Activated CD4-positive, alpha-beta T cell treated with anti-CD3 and anti-CD28 coated beads, Interleukin-2, amount 50 U/mL, for 16 hours (primary cell): ENCODE results near the gene CREB3L1.

Experiments used
- DNase-seq: peaks from one replicate; pipeline ENCODE4 v3.0.0-alpha.2; 2020

Gene CREB3L1

DNA sequence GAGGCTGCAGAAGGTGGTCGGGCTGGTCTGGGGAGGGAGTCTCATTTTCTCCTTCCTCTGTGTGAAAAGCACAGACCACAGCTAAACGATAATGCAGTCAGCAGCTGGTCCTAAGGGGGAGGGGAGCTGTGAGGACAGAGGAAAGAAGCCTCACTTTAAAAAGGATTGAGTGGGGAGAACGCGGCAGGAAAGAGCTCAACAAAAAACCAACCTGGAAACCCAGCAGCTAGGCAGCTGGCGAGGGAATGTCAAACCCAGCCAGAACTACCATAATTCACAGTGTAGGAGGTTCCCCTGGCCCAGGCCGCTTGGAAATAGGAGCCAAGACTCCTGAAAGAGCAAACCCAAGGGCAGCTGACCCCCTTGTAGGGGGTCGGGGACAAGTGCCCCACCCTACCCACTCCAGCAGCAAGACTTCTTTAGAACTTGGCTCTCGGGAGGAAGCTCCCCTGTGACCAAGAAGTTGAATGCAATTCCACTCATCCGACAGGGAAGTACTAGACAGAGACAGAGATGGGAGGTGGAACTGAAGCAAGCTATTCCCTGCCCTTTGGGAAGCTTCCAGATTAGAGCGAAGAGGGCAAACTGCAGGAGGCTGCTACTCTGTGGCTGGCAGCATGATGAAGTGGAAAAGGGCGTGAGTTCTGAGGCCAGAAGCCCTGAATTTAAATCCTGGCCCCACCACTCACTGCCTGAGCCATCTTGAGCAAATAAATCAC lies 53.3 kb downstream of the CREB3L1 start:
- DNase-seq, result no peak

GRCh38 chr11:46331282-46331984 lies 54.0 kb downstream of the CREB3L1 start:
- no peak for DNase-seq

DNA sequence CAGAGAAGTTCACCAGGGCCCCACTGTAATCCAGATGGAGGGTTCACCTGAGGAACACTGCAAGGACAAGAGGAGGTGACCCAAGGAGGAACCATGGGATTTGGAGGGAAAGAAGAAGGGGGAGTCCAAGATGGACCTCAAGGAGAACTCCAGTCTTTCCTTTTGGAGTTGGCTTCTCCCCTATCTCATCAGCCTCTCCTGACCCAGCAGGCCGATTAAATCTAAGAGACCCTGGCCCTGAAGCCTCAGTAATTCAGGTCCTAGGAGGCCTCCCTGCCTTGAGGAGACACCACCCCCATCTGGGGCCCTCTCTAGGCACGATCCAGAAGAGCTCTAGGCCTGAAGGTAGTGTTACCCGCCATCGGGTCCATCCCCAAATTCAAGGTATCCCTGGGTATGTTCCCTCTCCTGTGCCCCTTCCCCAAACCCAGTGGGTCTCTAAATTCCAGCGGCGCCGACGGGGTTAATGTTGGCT lies 54.7 kb downstream of the CREB3L1 start:
- no peak for DNase-seq

DNA sequence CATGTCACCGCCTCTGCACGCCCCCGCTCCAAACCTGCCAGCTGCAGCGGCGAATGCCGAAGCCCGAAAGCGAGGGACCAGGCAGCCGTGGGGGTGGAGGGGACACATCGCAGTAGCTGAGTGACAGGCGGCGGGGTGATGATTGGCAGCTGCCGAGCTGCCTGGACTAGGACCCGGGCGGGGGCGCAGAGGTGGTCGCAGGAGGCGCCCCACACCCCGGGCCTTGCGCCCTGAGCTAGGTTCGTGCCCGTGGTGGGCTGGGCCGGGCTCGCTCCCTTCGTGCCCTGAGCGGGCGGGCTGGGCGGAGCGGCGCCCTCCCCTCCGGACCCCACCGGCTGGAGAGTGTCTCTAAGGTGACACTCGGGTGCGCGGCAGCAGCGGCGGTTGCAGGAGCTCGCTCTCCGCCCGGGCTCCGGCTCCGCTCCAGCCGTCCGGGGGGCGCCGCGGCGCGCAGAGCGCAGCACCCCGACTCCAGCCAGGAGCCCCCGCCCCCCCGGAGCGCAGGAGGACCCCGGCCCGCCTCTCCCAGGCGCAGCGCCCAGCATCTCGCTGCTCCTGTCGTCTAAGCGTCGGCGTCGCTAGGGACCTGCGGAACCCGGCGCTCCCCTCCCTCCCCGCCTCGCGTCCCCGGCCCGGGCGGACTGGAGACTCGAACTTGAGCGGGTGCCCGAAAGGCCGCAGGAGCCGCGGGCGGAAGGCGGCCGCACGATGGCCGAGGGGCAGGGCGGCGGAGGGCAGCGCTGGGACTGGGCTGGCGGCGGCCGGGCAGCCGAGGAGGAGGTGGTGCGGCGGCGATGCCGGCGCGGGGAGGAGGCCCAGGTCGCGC lies 55.3 kb downstream of the CREB3L1 start:
- DNase-seq, result no peak

DNA sequence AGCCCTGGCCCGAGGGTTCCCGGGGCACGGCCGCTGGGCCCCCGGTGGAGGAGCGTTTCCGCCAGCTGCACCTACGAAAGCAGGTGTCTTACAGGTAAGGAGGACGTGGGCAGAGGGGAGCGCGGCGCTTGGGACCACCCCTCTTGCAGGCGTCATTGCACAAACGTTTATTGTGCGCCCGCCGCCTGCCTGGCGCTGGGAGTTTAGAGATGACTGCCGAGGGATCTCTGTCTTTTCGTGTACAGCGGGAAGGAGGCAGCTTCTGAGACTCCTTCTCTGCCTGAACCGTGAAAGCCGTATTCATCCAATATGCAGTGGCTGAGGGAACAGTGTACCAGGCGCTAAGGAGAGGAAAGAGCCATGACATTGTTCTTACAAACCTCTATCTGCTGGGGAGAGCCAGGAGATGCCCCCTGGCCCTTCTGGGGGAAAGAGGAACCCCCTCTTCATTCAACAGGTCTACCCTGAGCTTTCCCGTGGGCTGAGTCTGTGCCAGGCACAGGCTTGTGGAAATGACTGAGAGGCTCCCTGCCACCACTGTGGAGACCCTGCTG lies 56.0 kb downstream of the CREB3L1 start:
- no peak for DNase-seq

- no peak for DNase-seq
These were observed 56.7 kb downstream of the CREB3L1 start for GRCh38 chr11:46334211-46334610.

DNA sequence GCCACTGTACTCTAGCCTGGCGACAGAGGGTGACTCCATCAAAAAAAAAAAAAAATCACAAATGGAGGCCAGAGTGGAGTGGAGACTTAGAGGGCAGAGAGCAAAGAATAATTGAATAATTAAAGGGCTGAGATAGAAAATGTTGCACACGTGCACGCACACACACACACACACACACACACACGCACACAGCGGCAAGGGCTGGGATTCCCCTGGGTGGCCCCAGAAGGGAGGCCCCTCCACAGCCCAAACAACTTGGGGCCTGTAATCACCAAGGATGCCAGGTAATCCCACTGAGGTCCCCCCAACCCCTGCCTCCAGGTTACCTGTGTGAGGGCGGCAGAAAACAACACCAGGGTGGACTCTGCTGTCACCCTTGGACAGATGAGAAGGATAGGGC lies 57.8 kb downstream of the CREB3L1 start:
- DNase-seq, result no peak

DNA sequence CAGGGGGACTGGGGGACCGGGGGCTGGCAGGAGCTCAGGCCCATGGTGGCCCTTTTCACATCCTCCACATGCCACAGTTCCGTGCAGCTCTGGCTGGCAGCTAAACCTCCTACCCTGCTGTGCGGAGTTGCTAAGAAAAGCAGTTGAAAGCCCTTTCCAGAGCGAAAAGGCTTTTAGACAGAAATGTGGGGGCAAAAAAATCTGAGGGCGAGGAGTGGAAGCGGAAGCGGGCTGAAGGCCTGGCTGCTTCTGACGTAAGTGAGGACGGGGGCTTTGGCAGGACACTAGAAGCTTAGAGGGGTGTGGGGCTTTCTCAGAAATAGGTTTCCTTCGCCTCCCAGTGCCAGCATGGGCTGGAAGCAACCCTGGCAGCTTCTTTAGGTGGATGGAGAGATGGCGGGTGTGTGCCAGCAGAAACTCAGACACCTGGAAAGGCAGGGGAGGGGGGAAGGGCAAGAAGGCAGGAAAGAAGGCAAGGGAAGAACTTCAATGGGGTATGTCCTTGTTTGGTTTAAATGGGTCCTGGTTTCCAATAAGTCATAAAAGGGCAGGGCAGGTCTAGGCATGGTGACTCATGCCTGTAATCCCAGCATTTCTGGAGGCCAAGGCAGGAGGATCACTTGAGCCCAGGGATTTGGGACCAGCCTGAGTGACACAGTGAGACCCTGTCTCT lies 58.6 kb downstream of the CREB3L1 start:
- DNase-seq, result no peak

DNA sequence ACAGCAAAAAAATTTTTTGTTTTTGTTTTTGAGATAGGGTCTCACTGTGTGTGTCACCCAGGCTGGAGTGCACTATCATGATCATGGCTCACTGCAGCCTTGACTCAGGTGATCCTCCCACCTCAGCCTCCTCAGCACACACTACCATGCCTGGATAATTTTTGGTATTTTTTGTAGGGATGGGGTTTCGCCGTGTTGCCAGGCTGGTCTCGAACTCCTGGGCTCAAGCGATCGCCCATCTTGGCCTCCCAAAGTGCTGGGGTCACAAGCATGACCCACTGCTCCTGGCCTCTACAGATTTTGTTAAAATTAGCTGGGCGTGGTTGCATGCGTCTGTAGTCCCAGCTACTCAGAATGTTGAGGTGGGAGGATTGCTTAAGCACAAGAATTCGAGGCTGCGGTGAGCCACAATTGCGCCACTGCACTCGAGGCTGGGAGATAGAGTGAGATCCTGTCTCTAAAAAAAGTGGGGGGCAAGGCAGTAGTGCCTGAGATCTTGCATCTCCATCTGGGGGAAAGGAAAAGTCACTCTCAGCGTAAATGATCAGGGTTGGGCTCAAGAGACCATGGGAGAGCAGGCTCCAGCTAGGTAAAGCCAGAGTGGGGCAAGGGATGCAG lies 59.2 kb downstream of the CREB3L1 start:
- no peak for DNase-seq

DNA sequence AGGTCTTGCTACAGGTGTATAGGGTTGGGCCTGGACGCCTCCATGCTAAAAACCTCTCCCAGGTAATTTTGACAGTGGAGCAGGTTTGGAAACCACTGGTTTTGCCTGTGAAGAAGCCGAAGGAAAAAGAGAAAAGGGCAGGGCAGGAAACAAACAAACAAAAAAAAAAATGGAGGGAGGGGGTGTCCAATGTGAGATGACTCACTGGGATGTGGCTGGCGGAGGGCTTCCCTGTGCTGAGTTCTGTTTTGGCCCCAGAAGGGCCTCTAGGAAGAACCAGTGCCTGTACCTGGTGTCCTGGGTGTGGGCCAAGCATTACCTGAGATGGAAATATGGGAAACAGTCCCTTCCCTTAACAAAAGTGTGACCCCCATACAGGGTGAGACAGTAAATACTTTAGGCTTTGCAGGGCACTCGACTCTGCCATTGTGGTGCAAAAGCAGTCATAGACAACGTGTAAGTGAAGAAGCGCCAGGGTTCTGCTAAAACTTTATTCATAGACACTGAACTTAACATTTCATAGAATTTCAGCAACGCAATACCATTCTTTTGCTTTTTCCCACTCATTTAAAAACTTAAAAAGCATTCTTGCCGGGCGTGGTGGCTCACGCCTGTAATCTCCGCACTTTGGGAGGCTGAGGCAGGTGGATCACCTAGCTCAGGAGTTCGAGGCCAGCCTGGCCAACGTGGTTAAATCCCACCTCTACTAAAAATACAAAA lies 60.3 kb downstream of the CREB3L1 start:
- DNase-seq, result no peak

- DNase-seq, result no peak
These were observed 61.1 kb downstream of the CREB3L1 start for GRCh38 chr11:46338636-46338987.

DNA sequence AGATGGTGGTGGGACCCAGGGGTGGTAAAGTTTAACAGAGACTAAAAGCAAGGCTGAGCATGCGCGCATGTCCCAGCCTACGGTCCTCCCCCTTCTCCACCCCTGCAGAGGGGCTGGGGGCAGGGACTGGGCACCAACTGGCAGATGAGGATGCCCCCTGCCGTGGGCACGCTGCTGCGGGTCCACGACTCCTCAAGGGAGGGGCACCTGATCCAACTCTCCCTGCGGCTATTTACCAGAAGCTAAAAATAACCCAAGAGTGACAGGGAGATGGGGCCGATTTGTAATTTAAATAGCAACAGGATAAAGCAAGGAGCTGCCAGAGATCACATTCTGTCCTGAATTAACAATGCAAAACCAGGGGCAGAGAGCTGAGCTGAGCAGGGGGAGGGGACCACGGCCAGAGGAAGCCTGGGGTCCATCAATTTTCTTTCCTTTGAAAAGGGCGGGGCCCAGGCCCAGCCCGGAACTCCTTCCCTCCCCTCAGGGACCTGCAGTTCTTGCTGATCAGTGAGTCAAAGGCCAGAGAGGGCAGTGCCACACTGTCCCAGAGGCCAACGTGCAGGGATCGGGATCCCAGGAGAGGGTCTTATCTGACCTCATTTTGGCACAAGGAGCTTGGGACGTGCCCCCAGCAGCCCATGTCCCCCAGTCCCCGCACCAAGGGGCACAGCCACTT lies 61.7 kb downstream of the CREB3L1 start:
- DNase-seq, result no peak

DNA sequence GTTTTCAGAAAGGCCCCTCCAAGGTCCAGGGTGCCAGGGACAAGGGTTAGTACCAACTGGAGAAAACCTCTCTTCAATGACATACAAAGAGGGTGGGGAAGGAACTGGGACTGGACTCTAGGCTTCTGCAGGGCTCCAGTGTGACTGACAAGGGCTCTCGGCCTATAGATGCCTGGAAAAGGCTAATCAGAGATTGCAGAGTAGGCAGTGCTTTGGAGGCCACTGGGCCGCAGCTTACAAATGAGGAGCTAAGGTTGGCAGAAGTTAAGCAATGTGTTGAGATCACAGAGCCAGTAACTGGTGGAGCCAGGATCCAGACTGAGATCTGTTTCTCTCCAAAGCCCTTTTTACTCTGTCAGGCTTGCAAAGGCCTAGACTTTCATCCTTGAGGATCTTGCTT lies 62.4 kb downstream of the CREB3L1 start:
- no peak for DNase-seq

DNA sequence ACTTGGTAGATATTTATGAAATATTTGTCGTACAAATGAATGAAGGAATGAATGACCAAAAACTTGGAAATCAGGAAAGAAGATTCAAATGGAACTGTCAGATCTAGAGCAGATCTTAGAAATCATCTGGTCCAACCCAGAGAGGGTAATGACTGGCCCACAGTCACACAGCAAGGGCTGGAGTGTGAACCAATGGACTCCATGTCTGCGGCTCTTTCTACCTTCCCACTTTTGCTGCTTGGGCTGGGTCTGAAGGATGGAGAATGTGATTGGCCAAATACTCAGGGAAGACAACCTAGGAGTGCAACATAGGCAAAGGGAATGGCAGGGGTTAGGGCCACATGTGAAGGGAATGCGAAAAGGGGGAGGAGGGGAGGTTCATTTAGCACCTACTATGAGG lies 64.0 kb downstream of the CREB3L1 start:
- DNase-seq, result no peak

- no peak for DNase-seq
These were observed 64.8 kb downstream of the CREB3L1 start for GRCh38 chr11:46342239-46342638.

DNA sequence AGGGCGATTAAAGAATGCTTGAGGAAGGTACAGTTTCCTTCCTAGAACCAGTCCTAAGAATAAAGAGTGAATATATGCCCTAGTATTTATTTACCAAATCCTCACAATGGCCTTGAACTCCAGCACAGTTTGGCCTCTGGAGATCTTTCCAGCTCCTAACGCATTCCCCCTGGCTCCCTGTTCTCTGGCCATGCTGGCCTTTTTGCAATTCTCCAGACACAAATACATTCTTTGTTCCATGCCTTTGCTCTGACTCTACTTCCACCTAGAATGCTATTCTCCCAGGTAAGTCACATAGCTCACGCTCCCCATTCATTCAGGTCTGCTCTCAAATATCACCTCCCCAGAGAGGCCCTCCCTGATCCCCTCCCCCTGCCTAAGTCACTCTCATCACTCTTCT lies 66.1 kb downstream of the CREB3L1 start:
- DNase-seq, result no peak

DNA sequence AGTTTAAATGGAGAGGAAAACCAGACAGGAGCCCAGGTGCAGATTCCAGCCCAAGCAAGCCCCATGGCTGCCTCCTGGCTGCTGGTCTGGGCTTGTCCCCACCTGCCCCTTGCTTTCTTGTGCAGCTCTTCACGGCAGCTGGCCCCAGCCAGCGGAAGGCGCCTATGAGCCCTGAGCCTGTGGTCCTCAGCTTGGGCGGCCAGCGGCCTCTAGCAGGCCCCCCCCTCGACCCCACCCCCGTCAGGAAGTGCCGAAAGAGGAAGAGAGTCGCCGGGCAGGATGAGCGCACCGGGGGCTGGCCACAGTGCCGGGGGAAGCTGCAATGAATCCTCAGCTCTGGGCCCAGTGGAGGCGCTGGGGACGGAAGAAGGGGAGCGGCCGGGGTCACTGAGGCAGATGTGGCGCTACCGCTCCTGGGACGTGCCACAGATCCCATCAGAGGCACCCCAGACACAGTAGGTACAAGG lies 67.7 kb downstream of the CREB3L1 start:
- DNase-seq, result no peak

GRCh38 chr11:46345881-46346484 lies 68.5 kb downstream of the CREB3L1 start:
- DNase-seq, result peak; percentile 45

- peak; percentile 89 for DNase-seq
These were observed 69.6 kb downstream of the CREB3L1 start, which contains the start of gene DGKZ for GRCh38 chr11:46346886-46347636. DGKZ (plus strand) TSS chr11:46347463; CDS start chr11:46347660, 197 bp downstream.
